ENCODE measurements around the gene NRXN3.

NRXN3 gene

DNA sequence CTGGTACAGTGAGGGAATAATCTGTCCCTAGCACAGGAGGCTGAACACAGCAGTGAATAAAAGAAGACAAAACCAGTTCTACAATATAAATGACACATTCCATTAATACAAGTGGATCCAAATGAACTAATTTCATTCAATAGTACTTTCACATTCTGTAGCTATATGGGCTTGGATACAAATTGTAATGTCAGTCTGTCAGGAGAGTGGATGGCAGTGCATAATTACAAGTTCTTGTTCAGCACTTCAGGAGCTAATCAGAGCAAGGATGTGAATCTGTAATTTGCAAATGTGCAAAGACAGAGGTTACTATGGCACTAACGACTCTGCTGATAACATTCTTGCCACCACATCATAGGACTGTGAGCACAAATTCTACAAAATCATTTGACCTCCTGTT lies 1343.3 kb downstream of the NRXN3 start (continued):
- TF ChIP-seq, protein P1, sequence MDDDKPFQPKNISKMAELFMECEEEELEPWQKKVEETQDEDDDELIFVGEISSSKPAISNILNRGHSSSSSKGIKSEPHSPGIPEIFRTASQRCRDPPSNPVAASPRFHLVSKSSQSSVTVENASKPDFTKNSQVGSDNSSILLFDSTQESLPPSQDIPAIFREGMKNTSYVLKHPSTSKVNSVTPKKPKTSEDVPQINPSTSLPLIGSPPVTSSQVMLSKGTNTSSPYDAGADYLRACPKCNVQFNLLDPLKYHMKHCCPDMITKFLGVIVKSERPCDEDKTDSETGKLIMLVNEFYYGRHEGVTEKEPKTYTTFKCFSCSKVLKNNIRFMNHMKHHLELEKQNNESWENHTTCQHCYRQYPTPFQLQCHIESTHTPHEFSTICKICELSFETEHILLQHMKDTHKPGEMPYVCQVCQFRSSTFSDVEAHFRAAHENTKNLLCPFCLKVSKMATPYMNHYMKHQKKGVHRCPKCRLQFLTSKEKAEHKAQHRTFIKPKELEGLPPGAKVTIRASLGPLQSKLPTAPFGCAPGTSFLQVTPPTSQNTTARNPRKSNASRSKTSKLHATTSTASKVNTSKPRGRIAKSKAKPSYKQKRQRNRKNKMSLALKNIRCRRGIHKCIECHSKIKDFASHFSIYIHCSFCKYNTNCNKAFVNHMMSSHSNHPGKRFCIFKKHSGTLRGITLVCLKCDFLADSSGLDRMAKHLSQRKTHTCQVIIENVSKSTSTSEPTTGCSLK (tag by site-specific recombination; IDR thresholded peaks at IDR 0.05): no peak
- no peak for TF ChIP-seq ZNF843 (tag by site-specific recombination; IDR thresholded peaks at IDR 0.05)

DNA sequence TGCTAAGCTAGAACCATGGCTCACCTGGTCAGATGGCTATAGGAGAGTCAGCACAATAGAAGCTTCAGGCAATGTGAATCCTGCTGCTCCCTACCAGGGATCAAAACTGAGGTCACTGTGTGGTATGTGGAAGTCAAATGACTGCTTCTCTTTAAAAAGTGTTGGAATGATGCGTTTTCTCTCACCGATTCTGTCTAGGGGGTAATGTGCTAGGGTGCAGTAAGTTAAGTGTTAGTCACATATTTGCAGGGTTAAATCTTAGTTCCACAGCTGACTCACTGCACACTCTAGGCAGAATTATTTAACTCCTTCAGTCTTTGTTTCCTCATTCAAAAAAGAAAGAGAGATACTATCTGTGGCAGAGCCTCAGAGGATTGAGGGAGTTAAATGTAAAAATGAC lies 1344.5 kb downstream of the NRXN3 start:
- ChIA-PET POLR2A (no interaction called here), CTCF (interaction anchor here (0.6 kb wide), 1 partner anchor 106 kb away, joined by 3 read pairs; no protein-coding TSS in a partner anchor)
- no peak overlapping the region for H3K4me3 ChIP-seq (ENCODE audit: low read depth, low read length)
- no peaks in the 10 kb centered on the region for H3K4me1 ChIP-seq (ENCODE audit: control insufficient read depth, insufficient read depth, low read length)
- H3K27ac ChIP-seq (ENCODE audit: extremely low read depth, low read depth, low read length): no peak overlapping the region
- TF ChIP-seq GLIS1 (tag by site-specific recombination; IDR thresholded peaks at IDR 0.05): peak; percentile 59
- no peak for TF ChIP-seq TCF7L2 (IDR thresholded peaks at IDR 0.05; ENCODE audit: borderline replicate concordance, low read depth, low read length)
- no peaks in the 10 kb centered on the region for H3K9me3 ChIP-seq (ENCODE audit: control insufficient read depth, insufficient read depth, low read depth, low read length)
- H3K36me3 ChIP-seq (ENCODE audit: control insufficient read depth in 2 of 2, insufficient read depth in 1 of 2, low read length in 2 of 2): no peaks in the 10 kb centered on the region

DNA sequence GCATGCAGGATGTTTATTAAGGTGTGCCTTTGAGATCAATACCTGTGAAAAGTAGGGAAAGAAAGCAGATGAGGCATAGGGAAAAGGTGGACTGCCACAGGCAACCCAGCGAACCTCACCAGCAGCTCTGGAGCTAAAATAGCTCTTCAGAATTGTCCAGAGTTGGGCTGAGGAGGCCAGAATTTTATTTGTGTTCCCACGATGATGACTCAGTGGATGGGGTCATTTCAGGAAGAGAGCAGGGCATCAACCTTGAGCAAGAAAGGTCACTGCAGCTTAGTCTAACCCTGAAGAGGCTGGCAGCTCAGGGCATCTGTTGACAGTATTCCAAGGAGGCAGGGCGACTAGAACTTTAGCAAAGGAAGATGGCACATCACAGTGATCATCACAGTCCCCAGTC lies 1345.0 kb downstream of the NRXN3 start:
- POLR2A ChIA-PET: no interaction called here
- no peak overlapping the region for H3K27ac ChIP-seq (ENCODE audit: extremely low read depth, low read depth, low read length)
- TF ChIP-seq, protein P2, sequence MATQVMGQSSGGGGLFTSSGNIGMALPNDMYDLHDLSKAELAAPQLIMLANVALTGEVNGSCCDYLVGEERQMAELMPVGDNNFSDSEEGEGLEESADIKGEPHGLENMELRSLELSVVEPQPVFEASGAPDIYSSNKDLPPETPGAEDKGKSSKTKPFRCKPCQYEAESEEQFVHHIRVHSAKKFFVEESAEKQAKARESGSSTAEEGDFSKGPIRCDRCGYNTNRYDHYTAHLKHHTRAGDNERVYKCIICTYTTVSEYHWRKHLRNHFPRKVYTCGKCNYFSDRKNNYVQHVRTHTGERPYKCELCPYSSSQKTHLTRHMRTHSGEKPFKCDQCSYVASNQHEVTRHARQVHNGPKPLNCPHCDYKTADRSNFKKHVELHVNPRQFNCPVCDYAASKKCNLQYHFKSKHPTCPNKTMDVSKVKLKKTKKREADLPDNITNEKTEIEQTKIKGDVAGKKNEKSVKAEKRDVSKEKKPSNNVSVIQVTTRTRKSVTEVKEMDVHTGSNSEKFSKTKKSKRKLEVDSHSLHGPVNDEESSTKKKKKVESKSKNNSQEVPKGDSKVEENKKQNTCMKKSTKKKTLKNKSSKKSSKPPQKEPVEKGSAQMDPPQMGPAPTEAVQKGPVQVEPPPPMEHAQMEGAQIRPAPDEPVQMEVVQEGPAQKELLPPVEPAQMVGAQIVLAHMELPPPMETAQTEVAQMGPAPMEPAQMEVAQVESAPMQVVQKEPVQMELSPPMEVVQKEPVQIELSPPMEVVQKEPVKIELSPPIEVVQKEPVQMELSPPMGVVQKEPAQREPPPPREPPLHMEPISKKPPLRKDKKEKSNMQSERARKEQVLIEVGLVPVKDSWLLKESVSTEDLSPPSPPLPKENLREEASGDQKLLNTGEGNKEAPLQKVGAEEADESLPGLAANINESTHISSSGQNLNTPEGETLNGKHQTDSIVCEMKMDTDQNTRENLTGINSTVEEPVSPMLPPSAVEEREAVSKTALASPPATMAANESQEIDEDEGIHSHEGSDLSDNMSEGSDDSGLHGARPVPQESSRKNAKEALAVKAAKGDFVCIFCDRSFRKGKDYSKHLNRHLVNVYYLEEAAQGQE (tag by site-specific recombination; IDR thresholded peaks at IDR 0.05): no peak
- no peak for TF ChIP-seq ZNF423 (tag by site-specific recombination; IDR thresholded peaks at IDR 0.05)
- no peak for TF ChIP-seq ZNF274 (IDR thresholded peaks at IDR 0.05; ENCODE audit: low read length)
- TF ChIP-seq ZNF274 (tag by site-specific recombination; IDR thresholded peaks at IDR 0.05; ENCODE audit: borderline replicate concordance): no peak
- no peak for TF ChIP-seq ZNF302 (tag by site-specific recombination; IDR thresholded peaks at IDR 0.05; ENCODE audit: low read depth)
- no peak for TF ChIP-seq ZBTB20 (tag by site-specific recombination; IDR thresholded peaks at IDR 0.05)
- TF ChIP-seq ZNF626 (tag by site-specific recombination; IDR thresholded peaks at IDR 0.05): no peak
- TF ChIP-seq IKZF3 (tag by site-specific recombination; IDR thresholded peaks at IDR 0.05): no peak
- TF ChIP-seq ZFHX2 (tag by site-specific recombination; conservative IDR thresholded peaks at IDR 0.05): no peak
- TF ChIP-seq ZNF239 (tag by site-specific recombination; IDR thresholded peaks at IDR 0.05): no peak
- TF ChIP-seq ZNF394 (tag by site-specific recombination; IDR thresholded peaks at IDR 0.05; ENCODE audit: borderline replicate concordance): no peak
- TF ChIP-seq, protein P3, sequence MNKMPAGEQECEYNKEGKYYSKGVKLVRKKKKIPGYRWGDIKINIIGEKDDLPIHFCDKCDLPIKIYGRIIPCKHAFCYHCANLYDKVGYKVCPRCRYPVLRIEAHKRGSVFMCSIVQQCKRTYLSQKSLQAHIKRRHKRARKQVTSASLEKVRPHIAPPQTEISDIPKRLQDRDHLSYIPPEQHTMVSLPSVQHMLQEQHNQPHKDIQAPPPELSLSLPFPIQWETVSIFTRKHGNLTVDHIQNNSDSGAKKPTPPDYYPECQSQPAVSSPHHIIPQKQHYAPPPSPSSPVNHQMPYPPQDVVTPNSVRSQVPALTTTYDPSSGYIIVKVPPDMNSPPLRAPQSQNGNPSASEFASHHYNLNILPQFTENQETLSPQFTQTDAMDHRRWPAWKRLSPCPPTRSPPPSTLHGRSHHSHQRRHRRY (tag by site-specific recombination; IDR thresholded peaks at IDR 0.05): no peak
- H3K4me1 ChIP-seq (ENCODE audit: control insufficient read depth, insufficient read depth, low read length): no peaks in the 10 kb centered on the region
- H3K4me3 ChIP-seq (ENCODE audit: low read depth, low read length): no peak overlapping the region
- CTCF ChIA-PET: interaction anchor here (0.6 kb wide), 1 partner anchor 106 kb away, joined by 3 read pairs; no protein-coding TSS in a partner anchor
- no peaks in the 10 kb centered on the region for H3K36me3 ChIP-seq (ENCODE audit: control insufficient read depth in 2 of 2, insufficient read depth in 1 of 2, low read length in 2 of 2)
- H3K9me3 ChIP-seq (ENCODE audit: control insufficient read depth, insufficient read depth, low read depth, low read length): no peaks in the 10 kb centered on the region
